ENCODE data around the gene ZCCHC4. TPM values are rescaled to one million over a fixed set of nuclear protein-coding genes. Genes with fewer than 3 reads are reported as not detected.

The ZCCHC4 gene
- polyA plus RNA-seq, 1 of the 3 experiments (the other 2 are of a cell fraction) = 4.8 TPM

- POLR2A ChIA-PET = no interaction called here
- peaks cover 0 to 3% of the 10 kb centered on the region in 2 experiments; a peak in 2 of 4 replicates for H3K4me1 ChIP-seq (ENCODE audit: control insufficient read depth in 1 of 2, insufficient read depth in 2 of 2, low read depth in 1 of 2, low read length in 1 of 2)
Observed at GRCh38 chr4:25310066-25310802, 2.3 kb upstream of the ZCCHC4 start.

GRCh38 chr4:25310803-25311166, 1.8 kb upstream of the ZCCHC4 start:
- no peaks in the 10 kb centered on the region for H3K79me2 ChIP-seq (ENCODE audit: insufficient read depth)
- H3K4me2 ChIP-seq = no peak overlapping the region
- 90% methylated on average over 1 of the region's 1 CpG for WGBS (ENCODE audit: low lambda C conversion rate)
- ChIA-PET POLR2A (no interaction called here), CTCF (interaction anchor here (0.9 kb wide), 1 partner anchor 12 kb away, joined by 3 read pairs; no protein-coding TSS in a partner anchor)
- no peaks in the 10 kb centered on the region for H3K9me2 ChIP-seq
- no peaks in the 10 kb centered on the region for H3K9me3 ChIP-seq
- no peak overlapping the region for H3K27ac ChIP-seq (ENCODE audit: low read depth in 2 of 2, low read length in 1 of 2)
- no peak overlapping the region for H3K4me3 ChIP-seq (ENCODE audit: low read depth in 2 of 2, low read length in 1 of 2)
- H3K36me3 ChIP-seq (replicated peaks in 1 of 2; ENCODE audit: control insufficient read depth in 1 of 2, insufficient read depth in 2 of 2, low read length in 1 of 2) = peaks cover 0 to 2% of the 10 kb centered on the region in 2 experiments
- no peaks in the 10 kb centered on the region for H4K20me1 ChIP-seq (ENCODE audit: insufficient read depth)
- H3K9ac ChIP-seq = no peak overlapping the region
- no peak for DNase-seq
- peak overlapping the region; percentile 30; the same call in 1 of the 2 replicates for H2AFZ ChIP-seq (ENCODE audit: low read depth)
- H3K27me3 ChIP-seq (ENCODE audit: insufficient read depth) = no peaks in the 10 kb centered on the region
- H3K4me1 ChIP-seq (ENCODE audit: control insufficient read depth in 1 of 2, insufficient read depth in 2 of 2, low read depth in 1 of 2, low read length in 1 of 2) = peaks cover 0 to 3% of the 10 kb centered on the region in 2 experiments; a peak in 2 of 4 replicates
- peaks cover 13% of the 10 kb centered on the region for H3F3A ChIP-seq (replicated peaks; ENCODE audit: insufficient read depth)
- no peak for TF ChIP-seq GABPA (IDR thresholded peaks at IDR 0.05; ENCODE audit: low read depth)
- no peak for TF ChIP-seq POLR2AphosphoS5 (IDR thresholded peaks at IDR 0.05; ENCODE audit: low read depth, low read length)
- no peak for TF ChIP-seq MXI1 (IDR thresholded peaks at IDR 0.05; ENCODE audit: low read depth, low read length)
- no peak for TF ChIP-seq MAX (IDR thresholded peaks at IDR 0.05; ENCODE audit: low read depth)
- no peak for TF ChIP-seq NRF1 (IDR thresholded peaks at IDR 0.05; ENCODE audit: low read depth, low read length)

More at GRCh38 chr4:25310066-25310802, 2.3 kb upstream of the ZCCHC4 start:
- Histone ChIP-seq H3K27me3 (ENCODE audit: insufficient read depth) (no peaks in the 10 kb centered on the region), H3F3A (replicated peaks; ENCODE audit: insufficient read depth) (peaks cover 13% of the 10 kb centered on the region), H3K4me2 (no peak overlapping the region), H3K27ac (ENCODE audit: low read depth in 2 of 2, low read length in 1 of 2) (no peak overlapping the region), H4K20me1 (ENCODE audit: insufficient read depth) (no peaks in the 10 kb centered on the region), H3K9ac (no peak overlapping the region), H2AFZ (ENCODE audit: low read depth) (peak overlapping the region; percentile 30; the same call in 1 of the 2 replicates), H3K9me2 (no peaks in the 10 kb centered on the region), H3K36me3 (replicated peaks in 1 of 2; ENCODE audit: control insufficient read depth in 1 of 2, insufficient read depth in 2 of 2, low read length in 1 of 2) (no peaks in the 10 kb centered on the region), H3K79me2 (ENCODE audit: insufficient read depth) (no peaks in the 10 kb centered on the region), H3K4me3 (ENCODE audit: low read depth in 2 of 2, low read length in 1 of 2) (no peak overlapping the region), H3K9me3 (no peaks in the 10 kb centered on the region)
- 96% methylated on average over 4 of the region's 4 CpGs for whole genome bisulfite sequencing (ENCODE audit: low lambda C conversion rate)
- TF ChIP-seq NFIC (IDR thresholded peaks at IDR 0.05; ENCODE audit: borderline replicate concordance) = no peak
- TF ChIP-seq TCF12 (IDR thresholded peaks at IDR 0.05) = no peak
- TF ChIP-seq RAD21 (IDR thresholded peaks at IDR 0.05; ENCODE audit: low read length) = no peak
- TF ChIP-seq EP300 (IDR thresholded peaks at IDR 0.05; ENCODE audit: borderline replicate concordance in 1 of 2, low read depth in 1 of 2, low read length in 1 of 2) = no peak
- TF ChIP-seq SMC3 (IDR thresholded peaks at IDR 0.05; ENCODE audit: low read depth, low read length) = no peak
- no peak for TF ChIP-seq REST (IDR thresholded peaks at IDR 0.05; ENCODE audit: low read depth, low read length)
- TF ChIP-seq POLR2AphosphoS5 (IDR thresholded peaks at IDR 0.05; ENCODE audit: low read depth, low read length) = no peak
- no peak for TF ChIP-seq FOSL2 (IDR thresholded peaks at IDR 0.05; ENCODE audit: borderline replicate concordance, low read depth)
- no peak for TF ChIP-seq CHD2 (IDR thresholded peaks at IDR 0.05; ENCODE audit: low read length, partially characterized antibody)
- CTCF ChIA-PET = interaction anchor here (0.9 kb wide), 1 partner anchor 11 kb away, joined by 3 read pairs; no protein-coding TSS in a partner anchor
- DNase-seq = no peak
